Measurements from ENCODE around the gene SGSM2. TPM values are rescaled to one million over a fixed set of nuclear protein-coding genes. Genes with fewer than 3 reads are reported as not detected.

The SGSM2 gene
- total and polyA plus RNA-seq, 2 of the 13 experiments (the other 11 are each of a cell fraction or from before 2014, with no cell fraction given), result 30.4 to 51.3 TPM

DNA sequence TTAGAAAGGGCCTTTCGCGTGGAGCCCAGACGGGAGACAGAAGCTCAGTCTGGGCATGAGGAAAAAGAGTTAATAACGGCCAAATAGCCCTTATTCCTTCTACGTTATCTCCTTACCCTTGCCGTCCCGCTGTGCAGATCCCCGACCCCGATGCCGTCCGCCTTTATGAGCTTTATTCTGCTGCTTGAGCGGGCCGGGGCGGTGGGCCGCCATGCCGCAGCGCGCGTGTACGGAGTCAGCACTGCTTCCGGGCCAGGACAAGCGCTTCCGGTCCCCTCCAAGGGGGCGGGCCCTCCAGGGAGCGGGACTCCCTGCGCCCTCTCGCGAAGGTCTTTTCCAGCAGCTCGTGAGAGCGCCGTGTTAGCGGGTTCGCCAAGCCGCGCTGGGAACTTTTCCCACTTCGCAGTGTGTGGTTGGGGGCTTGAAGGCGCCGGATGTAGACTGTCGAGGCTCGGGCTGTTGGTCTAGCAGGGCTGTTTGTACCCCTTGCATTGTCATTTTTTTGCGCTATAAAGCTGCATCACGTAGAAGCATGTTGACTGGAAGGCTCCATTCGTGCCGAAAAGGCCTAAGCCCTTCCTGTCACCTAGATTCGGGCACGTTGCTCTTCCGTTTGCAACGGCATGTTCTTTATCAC, 968 bp upstream of the SGSM2 start, which contains the start of gene TSR1 (continued):
- TF ChIP-seq, protein P1, sequence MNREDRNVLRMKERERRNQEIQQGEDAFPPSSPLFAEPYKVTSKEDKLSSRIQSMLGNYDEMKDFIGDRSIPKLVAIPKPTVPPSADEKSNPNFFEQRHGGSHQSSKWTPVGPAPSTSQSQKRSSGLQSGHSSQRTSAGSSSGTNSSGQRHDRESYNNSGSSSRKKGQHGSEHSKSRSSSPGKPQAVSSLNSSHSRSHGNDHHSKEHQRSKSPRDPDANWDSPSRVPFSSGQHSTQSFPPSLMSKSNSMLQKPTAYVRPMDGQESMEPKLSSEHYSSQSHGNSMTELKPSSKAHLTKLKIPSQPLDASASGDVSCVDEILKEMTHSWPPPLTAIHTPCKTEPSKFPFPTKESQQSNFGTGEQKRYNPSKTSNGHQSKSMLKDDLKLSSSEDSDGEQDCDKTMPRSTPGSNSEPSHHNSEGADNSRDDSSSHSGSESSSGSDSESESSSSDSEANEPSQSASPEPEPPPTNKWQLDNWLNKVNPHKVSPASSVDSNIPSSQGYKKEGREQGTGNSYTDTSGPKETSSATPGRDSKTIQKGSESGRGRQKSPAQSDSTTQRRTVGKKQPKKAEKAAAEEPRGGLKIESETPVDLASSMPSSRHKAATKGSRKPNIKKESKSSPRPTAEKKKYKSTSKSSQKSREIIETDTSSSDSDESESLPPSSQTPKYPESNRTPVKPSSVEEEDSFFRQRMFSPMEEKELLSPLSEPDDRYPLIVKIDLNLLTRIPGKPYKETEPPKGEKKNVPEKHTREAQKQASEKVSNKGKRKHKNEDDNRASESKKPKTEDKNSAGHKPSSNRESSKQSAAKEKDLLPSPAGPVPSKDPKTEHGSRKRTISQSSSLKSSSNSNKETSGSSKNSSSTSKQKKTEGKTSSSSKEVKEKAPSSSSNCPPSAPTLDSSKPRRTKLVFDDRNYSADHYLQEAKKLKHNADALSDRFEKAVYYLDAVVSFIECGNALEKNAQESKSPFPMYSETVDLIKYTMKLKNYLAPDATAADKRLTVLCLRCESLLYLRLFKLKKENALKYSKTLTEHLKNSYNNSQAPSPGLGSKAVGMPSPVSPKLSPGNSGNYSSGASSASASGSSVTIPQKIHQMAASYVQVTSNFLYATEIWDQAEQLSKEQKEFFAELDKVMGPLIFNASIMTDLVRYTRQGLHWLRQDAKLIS (CRISPR knock-in tag; IDR thresholded peaks at IDR 0.05), result 0 out of 2 replicates have a peak, but pooled peaks have one; percentile 20
- TF ChIP-seq REPIN1 (CRISPR knock-in tag; IDR thresholded peaks at IDR 0.05; ENCODE audit: borderline replicate concordance, low read depth), result no peak; the same call in 1 of the 2 replicates
- TF ChIP-seq, protein P2, sequence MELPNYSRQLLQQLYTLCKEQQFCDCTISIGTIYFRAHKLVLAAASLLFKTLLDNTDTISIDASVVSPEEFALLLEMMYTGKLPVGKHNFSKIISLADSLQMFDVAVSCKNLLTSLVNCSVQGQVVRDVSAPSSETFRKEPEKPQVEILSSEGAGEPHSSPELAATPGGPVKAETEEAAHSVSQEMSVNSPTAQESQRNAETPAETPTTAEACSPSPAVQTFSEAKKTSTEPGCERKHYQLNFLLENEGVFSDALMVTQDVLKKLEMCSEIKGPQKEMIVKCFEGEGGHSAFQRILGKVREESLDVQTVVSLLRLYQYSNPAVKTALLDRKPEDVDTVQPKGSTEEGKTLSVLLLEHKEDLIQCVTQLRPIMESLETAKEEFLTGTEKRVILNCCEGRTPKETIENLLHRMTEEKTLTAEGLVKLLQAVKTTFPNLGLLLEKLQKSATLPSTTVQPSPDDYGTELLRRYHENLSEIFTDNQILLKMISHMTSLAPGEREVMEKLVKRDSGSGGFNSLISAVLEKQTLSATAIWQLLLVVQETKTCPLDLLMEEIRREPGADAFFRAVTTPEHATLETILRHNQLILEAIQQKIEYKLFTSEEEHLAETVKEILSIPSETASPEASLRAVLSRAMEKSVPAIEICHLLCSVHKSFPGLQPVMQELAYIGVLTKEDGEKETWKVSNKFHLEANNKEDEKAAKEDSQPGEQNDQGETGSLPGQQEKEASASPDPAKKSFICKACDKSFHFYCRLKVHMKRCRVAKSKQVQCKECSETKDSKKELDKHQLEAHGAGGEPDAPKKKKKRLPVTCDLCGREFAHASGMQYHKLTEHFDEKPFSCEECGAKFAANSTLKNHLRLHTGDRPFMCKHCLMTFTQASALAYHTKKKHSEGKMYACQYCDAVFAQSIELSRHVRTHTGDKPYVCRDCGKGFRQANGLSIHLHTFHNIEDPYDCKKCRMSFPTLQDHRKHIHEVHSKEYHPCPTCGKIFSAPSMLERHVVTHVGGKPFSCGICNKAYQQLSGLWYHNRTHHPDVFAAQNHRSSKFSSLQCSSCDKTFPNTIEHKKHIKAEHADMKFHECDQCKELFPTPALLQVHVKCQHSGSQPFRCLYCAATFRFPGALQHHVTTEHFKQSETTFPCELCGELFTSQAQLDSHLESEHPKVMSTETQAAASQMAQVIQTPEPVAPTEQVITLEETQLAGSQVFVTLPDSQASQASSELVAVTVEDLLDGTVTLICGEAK (IDR thresholded peaks at IDR 0.05), result peak; percentile 79
- TF ChIP-seq, protein P2 (CRISPR knock-in tag; IDR thresholded peaks at IDR 0.05), result peak; percentile 74; the same call in 1 of the 2 replicates
- TF ChIP-seq, protein P3, sequence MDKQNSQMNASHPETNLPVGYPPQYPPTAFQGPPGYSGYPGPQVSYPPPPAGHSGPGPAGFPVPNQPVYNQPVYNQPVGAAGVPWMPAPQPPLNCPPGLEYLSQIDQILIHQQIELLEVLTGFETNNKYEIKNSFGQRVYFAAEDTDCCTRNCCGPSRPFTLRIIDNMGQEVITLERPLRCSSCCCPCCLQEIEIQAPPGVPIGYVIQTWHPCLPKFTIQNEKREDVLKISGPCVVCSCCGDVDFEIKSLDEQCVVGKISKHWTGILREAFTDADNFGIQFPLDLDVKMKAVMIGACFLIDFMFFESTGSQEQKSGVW (CRISPR knock-in tag; IDR thresholded peaks at IDR 0.05; ENCODE audit: borderline replicate concordance), result no peak
- 0 out of 2 replicates have a peak, but pooled peaks have one; percentile 28 for TF ChIP-seq NCOA1 (CRISPR knock-in tag; IDR thresholded peaks at IDR 0.05)
- no peak for TF ChIP-seq GPN1 (CRISPR knock-in tag; IDR thresholded peaks at IDR 0.05; ENCODE audit: borderline replicate concordance)
- TF ChIP-seq, protein P4, sequence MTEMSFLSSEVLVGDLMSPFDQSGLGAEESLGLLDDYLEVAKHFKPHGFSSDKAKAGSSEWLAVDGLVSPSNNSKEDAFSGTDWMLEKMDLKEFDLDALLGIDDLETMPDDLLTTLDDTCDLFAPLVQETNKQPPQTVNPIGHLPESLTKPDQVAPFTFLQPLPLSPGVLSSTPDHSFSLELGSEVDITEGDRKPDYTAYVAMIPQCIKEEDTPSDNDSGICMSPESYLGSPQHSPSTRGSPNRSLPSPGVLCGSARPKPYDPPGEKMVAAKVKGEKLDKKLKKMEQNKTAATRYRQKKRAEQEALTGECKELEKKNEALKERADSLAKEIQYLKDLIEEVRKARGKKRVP (CRISPR knock-in tag; IDR thresholded peaks at IDR 0.05), result peak in 1 of 2 experiments; percentile 64; a peak in 2 of 4 replicates
- TF ChIP-seq, protein P5, sequence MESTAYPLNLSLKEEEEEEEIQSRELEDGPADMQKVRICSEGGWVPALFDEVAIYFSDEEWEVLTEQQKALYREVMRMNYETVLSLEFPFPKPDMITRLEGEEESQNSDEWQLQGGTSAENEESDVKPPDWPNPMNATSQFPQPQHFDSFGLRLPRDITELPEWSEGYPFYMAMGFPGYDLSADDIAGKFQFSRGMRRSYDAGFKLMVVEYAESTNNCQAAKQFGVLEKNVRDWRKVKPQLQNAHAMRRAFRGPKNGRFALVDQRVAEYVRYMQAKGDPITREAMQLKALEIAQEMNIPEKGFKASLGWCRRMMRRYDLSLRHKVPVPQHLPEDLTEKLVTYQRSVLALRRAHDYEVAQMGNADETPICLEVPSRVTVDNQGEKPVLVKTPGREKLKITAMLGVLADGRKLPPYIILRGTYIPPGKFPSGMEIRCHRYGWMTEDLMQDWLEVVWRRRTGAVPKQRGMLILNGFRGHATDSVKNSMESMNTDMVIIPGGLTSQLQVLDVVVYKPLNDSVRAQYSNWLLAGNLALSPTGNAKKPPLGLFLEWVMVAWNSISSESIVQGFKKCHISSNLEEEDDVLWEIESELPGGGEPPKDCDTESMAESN (CRISPR knock-in tag; conservative IDR thresholded peaks at IDR 0.05), result peak; percentile 68

Data from HepG2 (cell line).